HG03135 (cell line): Measurements from ENCODE around the gene C11orf71.
A peak's percentile ranks its signal among the peaks of the same experiment; 100 is the strongest.

Experiments
- ATAC-seq: cut with Tn5 transposase; IDR thresholded peaks from one replicate; pipeline ENCODE4 v1.9.1; 2021; ENCODE audit warnings: mild to moderate bottlenecking, moderate library complexity; ENCODE audit not compliant: unreplicated experiment

C11orf71 gene

GRCh38 chr11:114400915-114401223 is 558 bp upstream of the C11orf71 start:
- ATAC-seq, result no peak

DNA sequence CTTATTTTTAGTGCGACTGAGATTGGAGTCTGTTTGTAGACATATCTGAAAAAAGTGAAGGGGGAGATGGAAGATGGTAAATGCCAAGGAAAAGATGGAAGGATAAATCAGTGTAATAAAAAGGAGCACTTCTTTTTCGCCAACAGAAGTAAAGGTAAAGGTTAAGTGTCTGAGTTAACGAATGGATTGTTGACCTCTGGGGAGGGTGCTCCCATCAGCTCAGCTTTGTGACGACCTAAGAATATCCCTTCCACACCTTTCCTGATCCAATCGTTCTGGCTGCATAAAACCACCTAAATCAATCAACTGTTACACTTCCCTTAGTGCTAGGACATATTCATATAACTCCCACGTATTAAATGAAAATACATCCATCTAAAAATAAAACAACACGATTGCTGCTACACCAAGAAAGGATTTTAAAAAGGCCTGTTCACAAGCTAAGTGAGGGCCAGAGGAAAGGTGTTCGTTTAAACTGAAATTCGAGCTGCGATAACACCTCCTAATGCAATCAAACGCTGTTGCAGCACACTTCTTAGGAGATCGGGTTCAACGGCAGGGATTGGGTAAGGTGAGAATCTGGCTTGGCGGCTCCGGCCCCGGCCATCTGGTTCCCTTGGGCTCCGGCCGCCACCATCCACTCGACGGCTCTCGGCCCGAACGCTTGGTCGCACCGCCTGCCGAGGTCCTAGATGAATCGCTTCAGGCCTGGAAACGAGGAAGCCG is 658 bp downstream of the C11orf71 start:
- ATAC-seq, result peak; percentile 30

- ATAC-seq, result no peak
Observed at GRCh38 chr11:114398303-114398920, 1.9 kb downstream of the C11orf71 start.

DNA sequence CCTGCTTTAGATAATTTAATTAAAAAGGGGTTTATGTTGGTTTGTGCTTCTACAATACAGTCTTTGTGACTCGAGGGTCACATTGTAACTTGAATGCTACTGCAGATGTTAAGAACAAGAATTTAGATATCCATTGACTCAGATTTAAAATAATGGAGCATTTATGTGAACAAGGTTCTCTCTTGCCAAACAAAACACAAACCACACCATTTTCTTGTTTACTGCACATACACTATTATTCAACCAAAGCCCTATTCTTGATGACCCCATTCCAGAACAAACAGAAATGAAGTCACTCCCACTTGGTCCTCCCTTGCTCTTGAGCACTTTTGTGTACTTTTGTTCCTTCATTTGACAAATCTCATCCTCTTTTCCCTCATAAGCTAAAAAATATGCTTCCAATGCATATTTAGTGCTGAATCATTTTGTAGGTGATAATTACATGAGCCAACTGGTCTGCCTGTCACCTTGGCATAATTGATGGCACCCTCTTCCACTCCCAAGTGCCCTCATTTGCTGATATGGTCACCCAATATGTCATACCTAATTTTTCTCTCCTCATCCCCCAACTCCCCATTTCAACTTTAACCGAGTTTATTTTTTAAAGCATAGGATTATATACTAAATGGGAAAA is 2.8 kb downstream of the C11orf71 start:
- no peak for ATAC-seq

- ATAC-seq, result no peak
Observed at GRCh38 chr11:114396916-114397315, 3.4 kb downstream of the C11orf71 start.

GRCh38 chr11:114395736-114396135 is 4.6 kb downstream of the C11orf71 start:
- no peak for ATAC-seq

- no peak for ATAC-seq
Observed at GRCh38 chr11:114392735-114393667, 7.3 kb downstream of the C11orf71 start.

- no peak for ATAC-seq
Observed at GRCh38 chr11:114386545-114386944, 13.8 kb downstream of the C11orf71 start.

DNA sequence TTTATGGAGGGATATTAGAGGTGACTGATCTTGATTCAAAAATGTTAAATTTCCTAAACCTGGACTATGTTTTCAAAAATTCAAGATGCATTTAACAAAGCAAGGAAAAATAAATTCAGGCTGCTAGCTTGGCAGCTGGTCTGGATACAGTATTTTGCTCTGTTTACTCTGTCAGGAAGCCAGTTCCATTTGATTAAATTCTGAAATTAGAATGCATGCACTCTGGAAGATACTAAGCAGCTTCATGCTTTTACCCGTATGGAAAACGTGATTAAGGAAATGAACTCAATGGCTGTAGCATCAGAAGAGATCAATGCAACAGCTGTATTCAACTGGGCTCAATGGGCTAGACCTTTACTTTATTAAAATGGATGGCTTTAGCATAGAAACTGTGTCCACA is 14.2 kb downstream of the C11orf71 start:
- ATAC-seq, result no peak

GRCh38 chr11:114384487-114384886 is 15.8 kb downstream of the C11orf71 start:
- ATAC-seq, result no peak

GRCh38 chr11:114382509-114382908 is 17.8 kb downstream of the C11orf71 start:
- no peak for ATAC-seq

- no peak for ATAC-seq
Observed at GRCh38 chr11:114379394-114380069, 20.8 kb downstream of the C11orf71 start.

- no peak for ATAC-seq
Observed at GRCh38 chr11:114377612-114378267, 22.6 kb downstream of the C11orf71 start.

DNA sequence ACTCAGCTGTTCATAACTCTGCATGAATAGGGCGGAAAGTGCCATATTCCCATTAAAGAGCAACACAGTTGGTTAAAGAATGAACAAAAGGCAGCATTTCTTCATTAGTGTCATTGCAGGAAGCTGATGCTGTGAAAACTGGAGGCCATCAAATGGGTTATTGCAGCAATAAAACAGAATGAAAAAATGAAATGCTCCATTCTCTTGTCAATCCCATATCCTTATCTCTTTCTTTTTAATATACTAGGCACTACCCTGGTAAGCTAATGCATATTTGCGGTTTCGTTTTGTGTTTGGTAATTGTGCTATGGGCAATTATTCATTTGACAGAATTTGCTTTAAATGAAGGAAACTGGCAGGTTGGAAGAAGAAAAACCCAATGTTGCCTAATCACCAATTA is 25.3 kb downstream of the C11orf71 start:
- no peak for ATAC-seq

DNA sequence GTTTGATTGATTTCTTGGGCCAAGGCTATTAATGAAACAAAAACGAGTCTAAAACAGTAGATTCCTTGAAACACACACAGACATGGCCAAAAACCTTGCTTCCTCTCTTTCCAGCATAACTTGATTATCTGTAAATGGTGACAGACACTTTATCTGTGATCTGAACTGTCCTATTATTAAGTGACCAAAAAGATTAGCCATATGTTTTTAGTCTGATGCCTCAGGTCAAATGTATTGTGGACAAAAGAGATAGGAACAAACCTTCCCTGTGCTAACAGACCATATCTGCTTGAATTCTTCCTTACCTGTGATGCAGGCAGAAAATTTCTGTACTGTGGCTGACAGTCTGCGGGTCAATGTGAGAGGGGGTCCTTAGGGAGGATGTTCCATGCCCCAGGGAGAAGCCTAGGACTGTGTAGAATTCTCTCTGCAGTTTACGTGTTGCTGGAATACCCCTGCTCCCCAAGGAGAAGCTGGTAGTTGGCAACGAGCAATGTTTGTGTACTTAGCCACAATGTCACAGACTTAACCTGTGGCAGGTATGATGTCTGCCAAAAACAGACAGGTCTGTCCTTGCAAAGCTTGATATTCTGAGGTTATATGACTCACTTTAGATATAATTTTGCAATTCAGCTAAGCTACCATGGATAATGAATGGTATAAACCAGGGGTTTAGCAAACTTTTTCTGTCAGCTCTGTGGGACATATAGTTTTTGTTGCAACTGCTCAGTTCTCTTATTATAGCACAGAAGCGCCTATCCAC is 31.2 kb downstream of the C11orf71 start:
- ATAC-seq, result no peak

- no peak for ATAC-seq
Observed at GRCh38 chr11:114367244-114367957, 32.9 kb downstream of the C11orf71 start.

GRCh38 chr11:114366331-114367243 is 33.7 kb downstream of the C11orf71 start:
- ATAC-seq, result no peak

DNA sequence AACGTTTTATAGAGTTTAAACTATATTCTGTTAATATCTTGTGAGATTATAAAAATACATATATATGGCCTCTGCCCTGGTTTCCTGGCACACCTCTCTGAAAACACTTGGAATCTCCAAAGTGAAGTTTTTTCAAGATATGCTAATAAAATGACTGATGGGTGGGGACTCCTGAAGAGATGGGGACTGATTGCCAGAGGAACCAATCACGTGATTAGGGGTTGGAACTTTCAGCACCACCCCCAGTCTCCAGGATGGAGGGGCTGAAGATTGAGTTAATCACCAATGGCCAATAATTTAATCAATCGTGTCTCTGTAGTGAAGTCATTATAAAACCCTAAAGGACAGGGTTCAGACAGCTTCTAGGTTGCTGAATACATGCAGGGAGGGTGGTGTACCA is 37.4 kb downstream of the C11orf71 start:
- ATAC-seq, result no peak
